Measurements from ENCODE around the gene DGUOK. TPM values are rescaled to one million over a fixed set of nuclear protein-coding genes. Genes with fewer than 3 reads are reported as not detected.

DGUOK gene
- total and polyA plus RNA-seq, 2 experiments from 2014 or later: 50.9 to 116 TPM

- no peaks in the 10 kb centered on the region for H3K27me3 ChIP-seq (replicated peaks; ENCODE audit: insufficient read depth)
- peaks cover 61% of the 10 kb centered on the region for H3K79me2 ChIP-seq (ENCODE audit: insufficient read depth)
- H3F3A ChIP-seq (ENCODE audit: insufficient read depth): peaks cover 10% of the 10 kb centered on the region; the same call in 1 of the 2 replicates
- H3K4me3 ChIP-seq: no peak overlapping the region
- DNase-seq: peak; percentile 47
- TF ChIP-seq EZH2 (IDR thresholded peaks at IDR 0.05; ENCODE audit: insufficient read depth, poor library complexity, severe bottlenecking): no peak
- no peak for TF ChIP-seq EZH2phosphoT487 (IDR thresholded peaks at IDR 0.05; ENCODE audit: insufficient read depth, low read depth)
- H3K9ac ChIP-seq: no peak overlapping the region
- H4K20me1 ChIP-seq (ENCODE audit: insufficient read depth): no peaks in the 10 kb centered on the region
- no peak overlapping the region for H2AFZ ChIP-seq
- H3K9me3 ChIP-seq (ENCODE audit: low read depth): no peaks in the 10 kb centered on the region
- H3K4me1 ChIP-seq (ENCODE audit: insufficient read depth): peaks cover 30% of the 10 kb centered on the region
- no peaks in the 10 kb centered on the region for H3K9me2 ChIP-seq (ENCODE audit: insufficient read depth)
- H3K4me2 ChIP-seq (ENCODE audit: unreplicated experiment): no peak overlapping the region
- H3K36me3 ChIP-seq (ENCODE audit: low read depth): no peaks in the 10 kb centered on the region
- in situ Hi-C loops (cut with MboI): no loop called here
- 75 to 81% methylated on average over 8 of the region's 8 CpGs for WGBS, 2 experiments (ENCODE audit: low coverage in 1 of 2, low lambda C conversion rate in 2 of 2, missing lambda C conversion rate in 2 of 2)
- no peak overlapping the region for H3K27ac ChIP-seq
These were observed 79.1 kb downstream of the DGUOK start for GRCh38 chr2:74005786-74006185.

- TF ChIP-seq EZH2phosphoT487 (IDR thresholded peaks at IDR 0.05; ENCODE audit: insufficient read depth, low read depth) (no peak), EZH2 (IDR thresholded peaks at IDR 0.05; ENCODE audit: insufficient read depth, poor library complexity, severe bottlenecking) (no peak)
- H3K9me2 ChIP-seq (ENCODE audit: insufficient read depth): no peaks in the 10 kb centered on the region
- no peak overlapping the region for H3K9ac ChIP-seq
- no peak overlapping the region for H3K4me2 ChIP-seq (ENCODE audit: unreplicated experiment)
- H3K27ac ChIP-seq: no peak overlapping the region
- no peak overlapping the region for H3K4me3 ChIP-seq
- H3K36me3 ChIP-seq (ENCODE audit: low read depth): no peaks in the 10 kb centered on the region
- no peaks in the 10 kb centered on the region for H4K20me1 ChIP-seq (ENCODE audit: insufficient read depth)
- peaks cover 65% of the 10 kb centered on the region for H3K79me2 ChIP-seq (ENCODE audit: insufficient read depth)
- no peaks in the 10 kb centered on the region for H3K27me3 ChIP-seq (replicated peaks; ENCODE audit: insufficient read depth)
- no peak overlapping the region for H2AFZ ChIP-seq
- peaks cover 5% of the 10 kb centered on the region; the same call in 1 of the 2 replicates for H3F3A ChIP-seq (ENCODE audit: insufficient read depth)
- peaks cover 25% of the 10 kb centered on the region for H3K4me1 ChIP-seq (ENCODE audit: insufficient read depth)
- H3K9me3 ChIP-seq (ENCODE audit: low read depth): no peaks in the 10 kb centered on the region
- 42 to 45% methylated on average over 5 to 7 of the region's 7 CpGs for WGBS, 2 experiments (ENCODE audit: low coverage in 1 of 2, low lambda C conversion rate in 2 of 2, missing lambda C conversion rate in 2 of 2)
- in situ Hi-C loops (cut with MboI): no loop called here
- no peak for DNase-seq
These were observed 79.8 kb downstream of the DGUOK start for GRCh38 chr2:74006459-74006858.

DNA sequence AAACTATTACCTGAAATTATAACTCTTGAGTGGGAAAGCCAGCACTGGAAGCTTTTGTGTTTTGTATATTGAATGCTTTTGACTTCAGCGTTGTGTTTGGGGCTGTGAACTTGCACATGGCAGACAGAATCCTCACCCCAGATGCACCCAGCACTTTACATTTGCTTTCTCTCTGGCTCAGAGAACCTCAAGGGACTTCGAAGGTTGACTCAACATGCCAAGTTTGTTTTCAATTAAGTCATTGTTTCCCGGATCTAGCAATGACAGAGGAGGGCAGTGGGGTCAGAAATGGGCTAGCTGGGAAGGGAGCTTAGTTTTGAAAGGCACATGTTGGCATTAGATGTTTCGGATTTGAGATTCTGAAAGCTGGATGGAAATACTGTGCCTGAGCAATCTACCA, 80.4 kb downstream of the DGUOK start:
- H2AFZ ChIP-seq: no peak overlapping the region
- WGBS, 2 experiments (ENCODE audit: low coverage in 1 of 2, low lambda C conversion rate in 2 of 2, missing lambda C conversion rate in 2 of 2): 37 to 45% methylated on average over 4 of the region's 4 CpGs
- H3K9ac ChIP-seq: no peak overlapping the region
- DNase-seq: peak; percentile 56
- H3F3A ChIP-seq (ENCODE audit: insufficient read depth): no peaks in the 10 kb centered on the region; the same call in 1 of the 2 replicates
- in situ Hi-C loops (cut with MboI): no loop called here
- no peaks in the 10 kb centered on the region for H4K20me1 ChIP-seq (ENCODE audit: insufficient read depth)
- no peak overlapping the region for H3K27ac ChIP-seq
- H3K79me2 ChIP-seq (ENCODE audit: insufficient read depth): peaks cover 72% of the 10 kb centered on the region
- no peaks in the 10 kb centered on the region for H3K27me3 ChIP-seq (replicated peaks; ENCODE audit: insufficient read depth)
- H3K4me3 ChIP-seq: no peak overlapping the region
- peaks cover 25% of the 10 kb centered on the region for H3K4me1 ChIP-seq (ENCODE audit: insufficient read depth)
- H3K36me3 ChIP-seq (ENCODE audit: low read depth): no peaks in the 10 kb centered on the region
- no peak for TF ChIP-seq EZH2phosphoT487 (IDR thresholded peaks at IDR 0.05; ENCODE audit: insufficient read depth, low read depth)
- no peak for TF ChIP-seq EZH2 (IDR thresholded peaks at IDR 0.05; ENCODE audit: insufficient read depth, poor library complexity, severe bottlenecking)
- no peak overlapping the region for H3K4me2 ChIP-seq (ENCODE audit: unreplicated experiment)
- no peaks in the 10 kb centered on the region for H3K9me3 ChIP-seq (ENCODE audit: low read depth)
- H3K9me2 ChIP-seq (ENCODE audit: insufficient read depth): no peaks in the 10 kb centered on the region

- H3K4me2 ChIP-seq (ENCODE audit: unreplicated experiment): no peak overlapping the region
- H3K79me2 ChIP-seq (ENCODE audit: insufficient read depth): peaks cover 74% of the 10 kb centered on the region
These were observed 81.0 kb downstream of the DGUOK start for GRCh38 chr2:74007711-74008110.

More at GRCh38 chr2:74007711-74008110, 81.0 kb downstream of the DGUOK start:
- no peaks in the 10 kb centered on the region for H3K9me3 ChIP-seq (ENCODE audit: low read depth)
- H3K36me3 ChIP-seq (ENCODE audit: low read depth): no peaks in the 10 kb centered on the region
- no peaks in the 10 kb centered on the region; the same call in 1 of the 2 replicates for H4K20me1 ChIP-seq (ENCODE audit: insufficient read depth)
- no peak overlapping the region for H2AFZ ChIP-seq
- no peak overlapping the region for H3K4me3 ChIP-seq
- no peak overlapping the region for H3K27ac ChIP-seq
- in situ Hi-C loops (cut with MboI): no loop called here
- TF ChIP-seq EZH2 (IDR thresholded peaks at IDR 0.05; ENCODE audit: insufficient read depth, poor library complexity, severe bottlenecking): no peak
- no peak for DNase-seq
- H3K27me3 ChIP-seq (replicated peaks; ENCODE audit: insufficient read depth): no peaks in the 10 kb centered on the region
- H3F3A ChIP-seq (ENCODE audit: insufficient read depth): no peaks in the 10 kb centered on the region; the same call in 1 of the 2 replicates
- H3K9ac ChIP-seq: no peak overlapping the region
- H3K4me1 ChIP-seq (ENCODE audit: insufficient read depth): peaks cover 25% of the 10 kb centered on the region
- 96% methylated on average over 5 of the region's 5 CpGs for WGBS, 2 experiments (ENCODE audit: low coverage in 1 of 2, low lambda C conversion rate in 2 of 2, missing lambda C conversion rate in 2 of 2)
- H3K9me2 ChIP-seq (ENCODE audit: insufficient read depth): no peaks in the 10 kb centered on the region

Small RNA genes within 50 kb of the gene (small RNA-seq; reads per million reads assigned to genes)
- gene AC110801.1 (ENCODE audit: low read depth, low replicate concordance) (not detected), gene RNA5SP97 (ENCODE audit: low read depth, low replicate concordance) (not detected)

Other genes starting within 250 kb of the DGUOK start
- 20.1 and 24.4 TPM in 2 replicates for gene TPRKB, start 189.5 kb upstream of the DGUOK start, total RNA-seq (2014; rRNA removed; shearing (Covaris generic))
- 57.2 and 59.6 TPM in 2 replicates for gene TPRKB, start 189.5 kb upstream of the DGUOK start, polyA plus RNA-seq (2016; fragmentation: Nextera tagmentation; extraction: Ambion mirVana)
- gene DUSP11, start 146.8 kb upstream of the DGUOK start, total RNA-seq (2014; rRNA removed; shearing (Covaris generic)): 37.3 and 58.3 TPM in 2 replicates
- 56.0 and 60.2 TPM in 2 replicates for gene DUSP11, start 146.8 kb upstream of the DGUOK start, polyA plus RNA-seq (2016; fragmentation: Nextera tagmentation; extraction: Ambion mirVana)
- gene C2orf78, start 142.7 kb upstream of the DGUOK start, total RNA-seq (2014; rRNA removed; shearing (Covaris generic)): not detected in 2 replicates
- not detected in 2 replicates for gene C2orf78, start 142.7 kb upstream of the DGUOK start, polyA plus RNA-seq (2016; fragmentation: Nextera tagmentation; extraction: Ambion mirVana)
- gene STAMBP, start 97.9 kb upstream of the DGUOK start, total RNA-seq (2014; rRNA removed; shearing (Covaris generic)): 16.8 and 24.4 TPM in 2 replicates
- 35.9 and 36.0 TPM in 2 replicates for gene STAMBP, start 97.9 kb upstream of the DGUOK start, polyA plus RNA-seq (2016; fragmentation: Nextera tagmentation; extraction: Ambion mirVana)
- not detected in 2 replicates for gene ACTG2, start 33.9 kb upstream of the DGUOK start, total RNA-seq (2014; rRNA removed; shearing (Covaris generic))
- not detected in 2 replicates for gene ACTG2, start 33.9 kb upstream of the DGUOK start, polyA plus RNA-seq (2016; fragmentation: Nextera tagmentation; extraction: Ambion mirVana)
- 2.9 and 4.3 TPM in 2 replicates for gene TET3, start 58.0 kb downstream of the DGUOK start, total RNA-seq (2014; rRNA removed; shearing (Covaris generic))
- 1.3 TPM in 2 replicates for gene TET3, start 58.0 kb downstream of the DGUOK start, polyA plus RNA-seq (2016; fragmentation: Nextera tagmentation; extraction: Ambion mirVana)
- 46.2 and 63.7 TPM in 2 replicates for gene BOLA3, start 221.0 kb downstream of the DGUOK start, total RNA-seq (2014; rRNA removed; shearing (Covaris generic))
- 104 and 109 TPM in 2 replicates for gene BOLA3, start 221.0 kb downstream of the DGUOK start, polyA plus RNA-seq (2016; fragmentation: Nextera tagmentation; extraction: Ambion mirVana)